ENCODE data around the gene ATP1A2.
"Not testable (repeated sequence)": the region's sequence is repeated elsewhere in the genome, so short reads cannot be mapped to it uniquely, and the experiment has no call there.

Gene ATP1A2

DNA sequence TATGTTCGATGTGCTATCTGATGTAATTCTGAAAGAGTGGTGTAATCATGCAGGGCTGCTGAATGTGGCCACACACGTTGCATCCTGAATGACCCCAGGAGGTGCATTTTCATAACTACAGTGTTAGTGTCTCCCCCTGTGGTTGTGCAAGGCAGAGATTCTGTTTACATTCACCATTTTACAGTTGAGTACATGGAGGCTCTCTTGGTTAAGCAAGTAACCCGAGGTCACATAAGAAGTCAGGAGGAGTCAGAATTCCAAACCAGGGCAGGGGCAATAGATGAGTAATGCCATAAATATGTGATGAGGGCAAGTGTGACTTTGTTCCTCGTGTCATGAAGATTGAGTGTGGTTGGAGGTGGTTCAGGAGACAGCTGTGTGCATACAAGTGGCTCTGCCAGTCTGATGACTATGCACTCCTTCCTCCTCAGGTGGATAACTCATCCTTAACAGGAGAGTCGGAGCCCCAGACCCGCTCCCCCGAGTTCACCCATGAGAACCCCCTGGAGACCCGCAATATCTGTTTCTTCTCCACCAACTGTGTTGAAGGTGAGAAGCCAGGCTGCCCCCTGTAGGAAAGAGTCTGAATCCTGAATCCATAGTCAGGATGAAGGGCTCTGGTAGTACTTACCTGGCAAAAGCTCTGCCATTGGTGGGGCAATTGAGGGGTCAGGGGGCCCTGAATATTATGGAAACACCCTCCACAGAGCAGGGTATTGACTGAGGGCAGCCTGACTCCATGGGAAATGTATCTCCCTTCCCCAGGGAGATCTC, 9.3 kb downstream of the ATP1A2 start:
- no peak for DNase-seq
- ATAC-seq: no peak

DNA sequence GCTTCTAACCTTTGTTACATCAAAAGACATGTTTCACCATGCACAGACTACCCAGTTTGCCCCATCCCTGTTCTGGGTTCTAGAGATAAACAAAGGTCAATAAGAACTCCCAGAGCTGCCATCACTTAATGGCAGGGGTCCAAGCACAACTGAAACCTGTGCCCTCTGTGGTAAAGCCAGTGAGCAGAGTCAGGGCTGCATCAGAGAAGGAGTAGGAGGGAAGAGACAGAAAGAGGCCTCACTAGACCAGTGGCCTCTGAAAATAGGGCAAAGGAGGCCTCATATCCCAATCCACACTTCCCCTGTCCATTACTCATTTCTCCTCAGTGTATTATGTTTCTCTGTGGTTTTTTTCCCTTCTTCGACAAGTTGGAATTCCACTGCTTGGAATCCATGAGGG, 10.2 kb downstream of the ATP1A2 start:
- DNase-seq: no peak
- peak; percentile 10 for ATAC-seq

DNA sequence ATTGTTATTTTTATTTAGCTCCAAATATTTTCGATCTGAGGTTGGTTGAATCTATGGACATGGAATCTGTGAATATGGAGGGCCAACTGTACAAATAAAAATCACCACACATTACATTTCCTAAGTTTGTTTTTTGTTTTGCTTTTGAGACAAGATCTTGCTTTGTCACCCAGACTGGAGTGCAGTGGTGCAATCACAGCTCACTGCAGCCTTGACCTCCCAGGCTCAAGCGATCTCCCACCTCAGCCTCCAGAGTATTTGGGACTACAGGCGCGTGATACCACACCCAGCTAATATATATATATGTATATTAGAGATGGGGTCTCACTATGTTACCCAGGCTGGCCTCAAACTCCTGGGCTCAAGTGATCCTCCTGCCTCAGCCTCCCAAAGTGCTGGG, 10.8 kb downstream of the ATP1A2 start:
- DNase-seq, ATAC-seq: not testable (repeated sequence)

DNA sequence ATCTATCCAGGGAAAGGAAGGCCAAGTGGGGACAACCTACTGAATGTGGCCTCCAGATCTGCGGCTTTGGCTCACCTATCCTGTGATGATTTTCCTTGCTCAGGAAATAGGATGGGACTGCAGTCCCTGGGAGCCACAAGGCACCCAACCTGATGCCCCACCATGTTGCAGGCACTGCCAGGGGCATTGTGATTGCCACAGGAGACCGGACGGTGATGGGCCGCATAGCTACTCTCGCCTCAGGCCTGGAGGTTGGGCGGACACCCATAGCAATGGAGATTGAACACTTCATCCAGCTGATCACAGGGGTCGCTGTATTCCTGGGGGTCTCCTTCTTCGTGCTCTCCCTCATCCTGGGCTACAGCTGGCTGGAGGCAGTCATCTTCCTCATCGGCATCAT, 11.8 kb downstream of the ATP1A2 start:
- ATAC-seq (no peak), DNase-seq (no peak)

DNA sequence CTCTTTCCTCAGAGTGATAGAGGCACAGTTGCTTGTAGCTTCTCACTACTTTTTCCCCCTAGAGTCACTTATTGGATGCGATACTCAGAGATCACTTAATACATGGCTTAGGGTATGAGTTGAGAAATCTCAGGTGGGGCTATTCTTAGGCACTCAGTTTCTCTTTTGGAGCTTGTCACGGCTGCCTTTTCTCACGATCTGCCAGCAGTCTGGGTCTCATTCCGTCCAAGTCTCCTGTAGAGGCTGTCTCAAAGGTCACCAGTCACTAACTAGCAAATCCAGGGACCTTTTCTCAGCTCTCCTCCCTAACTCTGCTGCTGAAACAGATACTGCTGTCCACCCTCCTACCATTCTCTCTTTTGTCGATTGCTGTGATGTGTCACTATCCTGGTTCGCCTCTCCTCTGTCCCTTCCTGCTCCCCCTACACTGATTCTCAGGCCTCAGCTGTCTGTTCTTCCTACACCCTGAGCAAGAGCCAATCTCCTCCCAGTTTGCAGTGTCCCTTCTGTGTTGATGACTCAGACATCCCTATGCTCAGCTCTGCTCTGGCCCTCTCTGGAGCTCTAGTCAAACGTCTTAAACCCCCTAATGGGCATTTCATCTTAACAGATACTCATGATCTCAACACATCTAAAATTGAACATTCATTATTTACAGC, 12.4 kb downstream of the ATP1A2 start:
- peak; percentile 7 for ATAC-seq
- no peak for DNase-seq

DNA sequence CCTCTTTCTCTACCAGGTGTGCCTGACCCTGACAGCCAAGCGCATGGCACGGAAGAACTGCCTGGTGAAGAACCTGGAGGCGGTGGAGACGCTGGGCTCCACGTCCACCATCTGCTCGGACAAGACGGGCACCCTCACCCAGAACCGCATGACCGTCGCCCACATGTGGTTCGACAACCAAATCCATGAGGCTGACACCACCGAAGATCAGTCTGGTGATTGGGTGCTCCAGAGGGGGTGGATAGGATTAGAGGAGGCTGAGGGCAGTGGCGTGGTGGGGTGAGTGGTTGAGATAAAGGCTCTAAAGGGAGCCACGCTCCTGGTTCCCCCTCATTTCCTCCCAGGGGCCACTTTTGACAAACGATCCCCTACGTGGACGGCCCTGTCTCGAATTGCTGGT, 13.1 kb downstream of the ATP1A2 start:
- ATAC-seq: no peak
- DNase-seq: no peak

DNA sequence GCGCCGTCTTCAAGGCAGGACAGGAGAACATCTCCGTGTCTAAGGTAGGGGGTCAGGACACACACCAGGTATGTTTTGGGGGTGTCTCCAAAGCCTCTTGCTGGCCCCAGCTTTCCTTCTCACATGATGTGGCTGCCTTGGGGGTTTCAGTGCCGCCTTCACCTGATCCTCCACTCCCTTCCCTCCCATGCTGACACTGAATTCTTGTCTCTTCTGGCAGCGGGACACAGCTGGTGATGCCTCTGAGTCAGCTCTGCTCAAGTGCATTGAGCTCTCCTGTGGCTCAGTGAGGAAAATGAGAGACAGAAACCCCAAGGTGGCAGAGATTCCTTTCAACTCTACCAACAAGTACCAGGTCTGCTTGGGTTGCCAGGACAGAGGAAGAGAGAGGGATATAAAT, 13.5 kb downstream of the ATP1A2 start:
- no peak for ATAC-seq

DNA sequence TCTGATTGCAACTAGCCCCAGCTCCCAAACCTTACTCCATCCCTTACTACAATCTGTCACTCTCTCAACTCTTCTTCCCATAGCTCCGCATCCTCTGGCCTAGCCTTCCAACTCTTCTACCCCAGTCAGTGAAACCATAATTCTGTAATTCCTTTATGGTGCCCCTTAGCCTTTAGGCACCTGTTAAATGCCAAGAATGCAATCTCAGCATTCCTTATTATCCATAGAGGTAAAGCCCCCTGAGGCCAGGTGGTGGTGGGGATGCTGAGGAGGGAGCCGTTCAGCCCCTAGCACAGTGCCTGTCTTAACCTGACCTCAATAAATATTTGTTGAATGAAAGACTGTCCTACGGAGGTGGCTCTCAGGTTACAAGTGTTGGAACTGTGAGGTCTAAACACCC, 14.0 kb downstream of the ATP1A2 start:
- no peak for ATAC-seq
- no peak for DNase-seq

More for the DNA sequence above, 13.5 kb downstream of the ATP1A2 start:
- DNase-seq: no peak

DNA sequence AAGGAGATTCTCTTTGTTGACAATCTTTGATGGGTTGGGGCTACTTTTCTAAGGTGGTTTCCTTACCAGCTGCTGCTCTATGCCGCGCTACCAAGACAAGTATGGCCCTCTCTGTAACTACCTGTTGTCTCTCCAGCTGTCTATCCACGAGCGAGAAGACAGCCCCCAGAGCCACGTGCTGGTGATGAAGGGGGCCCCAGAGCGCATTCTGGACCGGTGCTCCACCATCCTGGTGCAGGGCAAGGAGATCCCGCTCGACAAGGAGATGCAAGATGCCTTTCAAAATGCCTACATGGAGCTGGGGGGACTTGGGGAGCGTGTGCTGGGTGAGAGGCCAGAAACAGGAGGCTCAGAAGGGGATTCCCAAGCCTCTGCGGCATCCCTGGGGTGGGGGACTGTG, 14.4 kb downstream of the ATP1A2 start:
- DNase-seq (no peak), ATAC-seq (no peak)

DNA sequence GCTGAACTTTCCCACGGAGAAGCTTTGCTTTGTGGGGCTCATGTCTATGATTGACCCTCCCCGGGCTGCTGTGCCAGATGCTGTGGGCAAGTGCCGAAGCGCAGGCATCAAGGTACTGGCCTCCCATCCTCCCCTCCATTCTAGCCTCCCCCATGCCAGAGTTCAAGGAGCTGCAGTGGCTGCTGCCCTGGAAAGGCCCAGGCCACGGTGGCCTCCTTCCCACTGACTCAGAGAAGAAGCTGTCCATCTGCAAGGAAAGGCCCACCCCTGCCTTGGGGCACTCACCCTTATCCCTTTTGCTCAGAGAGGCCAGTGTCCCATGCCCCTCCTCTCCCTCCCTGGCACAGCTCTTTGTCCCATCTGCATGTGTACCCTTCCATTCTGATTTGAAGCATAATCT, 14.9 kb downstream of the ATP1A2 start:
- no peak for DNase-seq
- ATAC-seq: no peak

DNA sequence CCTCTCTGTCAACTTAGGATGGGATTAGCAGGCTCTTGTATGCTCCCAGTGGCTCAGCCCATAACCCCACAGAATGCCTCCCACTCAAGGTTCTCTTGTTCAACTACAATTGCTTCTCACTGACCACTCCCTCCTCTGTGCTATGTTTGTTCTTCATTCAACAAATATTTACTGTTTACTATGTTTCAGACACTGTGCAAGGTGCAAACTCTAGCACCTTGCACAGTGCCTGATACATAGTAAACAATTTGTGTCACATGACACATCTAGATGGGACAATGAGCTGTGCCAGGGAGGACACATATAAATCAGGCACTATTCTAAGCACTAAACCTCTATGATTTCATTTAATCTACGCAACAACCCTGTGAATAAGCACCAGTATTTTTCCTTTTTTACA, 15.4 kb downstream of the ATP1A2 start:
- DNase-seq (no peak), ATAC-seq (no peak)

DNA sequence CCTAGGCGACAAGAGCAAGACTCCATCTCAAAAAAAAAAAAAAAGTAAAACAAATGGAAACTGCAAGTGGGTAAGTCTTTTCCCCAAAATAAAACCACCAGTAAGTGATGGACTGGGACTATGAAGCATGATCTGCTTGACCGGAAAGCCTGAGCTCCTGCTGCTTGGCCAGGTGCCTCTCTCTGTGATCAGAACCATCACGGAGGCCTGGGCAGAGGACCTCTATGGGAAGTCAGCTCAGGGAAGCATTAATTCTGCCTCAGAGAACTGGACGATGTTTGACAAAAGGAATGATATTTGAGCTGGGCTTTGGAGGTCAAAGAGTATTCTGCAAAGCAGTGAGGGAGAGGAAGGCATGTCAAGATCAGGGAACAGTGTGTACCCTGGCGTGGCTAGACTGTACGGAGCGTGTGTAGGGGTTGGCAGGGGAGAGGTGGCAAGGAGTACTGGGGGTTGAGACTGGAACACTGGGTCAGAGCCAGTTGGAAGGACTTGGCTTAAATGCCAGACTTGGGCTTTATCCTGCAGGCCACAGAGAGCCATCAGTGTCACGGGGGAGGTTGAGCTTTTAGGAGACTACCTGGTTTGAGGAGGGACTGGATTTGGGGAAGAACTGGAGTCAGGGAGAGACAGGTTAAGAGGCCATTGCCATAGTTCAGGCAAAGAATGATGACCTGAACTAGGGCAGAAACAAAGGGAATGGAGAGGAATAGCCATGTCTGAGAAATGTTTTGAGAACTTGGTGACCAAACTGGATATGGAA, 16.4 kb downstream of the ATP1A2 start:
- DNase-seq (no peak), ATAC-seq (no peak)

DNA sequence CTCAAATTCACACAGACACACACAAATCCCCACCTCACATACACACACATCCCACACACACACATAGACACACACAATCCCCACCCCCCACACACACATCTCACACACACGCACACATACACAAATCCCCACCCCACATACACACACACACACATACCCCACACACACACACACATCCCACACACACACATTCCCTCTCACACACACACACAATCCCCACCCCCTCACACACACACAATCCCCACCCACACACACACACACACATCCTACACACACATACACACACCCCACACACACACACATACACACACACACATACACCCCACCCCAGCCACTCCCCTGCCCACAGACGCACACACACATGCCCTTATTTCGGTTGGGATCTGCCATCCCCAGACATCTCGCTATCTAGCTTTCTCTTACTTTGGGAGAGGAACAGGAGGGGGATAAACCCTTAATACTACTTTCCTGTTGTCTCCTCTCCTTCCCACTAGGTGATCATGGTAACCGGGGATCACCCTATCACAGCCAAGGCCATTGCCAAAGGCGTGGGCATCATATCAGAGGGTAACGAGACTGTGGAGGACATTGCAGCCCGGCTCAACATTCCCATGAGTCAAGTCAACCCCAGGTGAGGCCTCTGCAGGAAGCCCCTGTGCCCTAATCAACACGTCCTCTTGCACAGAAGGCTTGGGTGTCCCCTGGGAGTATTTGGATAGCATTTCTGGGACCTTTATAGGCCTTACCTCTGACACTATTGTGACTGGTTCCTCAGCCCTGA, 18.6 kb downstream of the ATP1A2 start:
- DNase-seq (no peak), ATAC-seq (no peak)

DNA sequence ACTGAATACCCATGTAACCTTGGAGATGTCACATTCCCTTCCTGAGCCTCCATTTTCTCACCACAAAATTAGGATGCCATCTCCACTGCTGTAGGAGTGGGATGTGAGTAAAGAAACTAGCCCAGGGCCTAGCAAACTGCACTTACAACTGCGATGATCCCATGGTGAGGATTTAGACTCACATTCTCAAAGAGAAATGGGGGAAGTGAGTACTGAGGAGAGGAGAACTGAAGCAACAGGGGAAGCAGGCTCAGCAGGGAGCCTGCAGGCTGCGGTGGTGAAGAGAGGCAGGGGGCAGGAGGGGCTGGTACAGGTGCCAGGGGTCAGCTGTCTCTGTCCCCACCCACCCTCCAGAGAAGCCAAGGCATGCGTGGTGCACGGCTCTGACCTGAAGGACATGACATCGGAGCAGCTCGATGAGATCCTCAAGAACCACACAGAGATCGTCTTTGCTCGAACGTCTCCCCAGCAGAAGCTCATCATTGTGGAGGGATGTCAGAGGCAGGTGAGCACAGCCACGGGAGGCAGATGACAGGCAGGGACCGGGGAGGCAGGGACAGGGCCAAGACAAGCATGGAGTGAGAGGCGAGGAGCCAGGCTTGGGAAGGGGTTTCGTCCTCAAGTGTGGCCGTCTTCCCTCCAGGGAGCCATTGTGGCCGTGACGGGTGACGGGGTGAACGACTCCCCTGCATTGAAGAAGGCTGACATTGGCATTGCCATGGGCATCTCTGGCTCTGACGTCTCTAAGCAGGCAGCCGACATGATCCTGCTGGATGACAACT, 19.4 kb downstream of the ATP1A2 start:
- ATAC-seq: no peak

DNA sequence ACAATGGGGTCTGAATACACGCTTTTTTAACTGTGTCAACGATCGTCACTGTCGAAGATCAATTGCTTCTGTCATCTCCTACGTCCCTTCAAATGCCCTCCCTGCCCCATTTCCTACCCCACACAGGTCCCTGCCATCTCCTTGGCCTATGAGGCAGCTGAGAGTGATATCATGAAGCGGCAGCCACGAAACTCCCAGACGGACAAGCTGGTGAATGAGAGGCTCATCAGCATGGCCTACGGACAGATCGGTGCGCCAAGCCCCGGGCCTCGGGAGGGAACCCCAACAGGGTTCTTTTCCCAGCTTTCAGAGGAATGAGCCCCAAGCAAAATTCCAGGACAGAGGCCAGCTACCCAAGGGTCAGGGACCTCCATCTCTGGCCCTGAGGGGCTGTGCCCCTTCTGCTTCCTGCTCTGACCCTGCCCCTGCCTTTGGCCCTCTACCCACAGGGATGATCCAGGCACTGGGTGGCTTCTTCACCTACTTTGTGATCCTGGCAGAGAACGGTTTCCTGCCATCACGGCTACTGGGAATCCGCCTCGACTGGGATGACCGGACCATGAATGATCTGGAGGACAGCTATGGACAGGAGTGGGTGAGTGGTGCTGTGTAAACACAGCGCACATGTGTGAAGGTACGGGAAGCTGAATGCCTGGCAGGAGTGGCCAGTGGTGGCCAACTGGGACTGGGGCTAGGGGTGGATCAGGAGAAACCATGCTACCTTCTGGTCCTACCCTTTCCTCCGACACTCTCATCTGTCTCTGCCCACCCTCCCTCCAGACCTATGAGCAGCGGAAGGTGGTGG, 20.8 kb downstream of the ATP1A2 start:
- ATAC-seq: no peak

More for the DNA sequence above, 19.4 kb downstream of the ATP1A2 start:
- DNase-seq: no peak

DNA sequence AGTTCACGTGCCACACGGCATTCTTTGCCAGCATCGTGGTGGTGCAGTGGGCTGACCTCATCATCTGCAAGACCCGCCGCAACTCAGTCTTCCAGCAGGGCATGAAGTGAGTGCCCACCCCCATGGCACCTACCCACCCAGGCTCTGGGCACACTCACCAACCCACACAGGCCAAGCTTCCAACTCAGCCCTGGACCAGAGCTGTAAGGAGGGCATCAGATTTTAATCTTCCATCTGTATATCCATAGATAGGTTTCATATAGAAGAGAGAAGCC, 21.3 kb downstream of the ATP1A2 start:
- DNase-seq (no peak), ATAC-seq (no peak)

More for the DNA sequence above, 20.8 kb downstream of the ATP1A2 start:
- DNase-seq: no peak

DNA sequence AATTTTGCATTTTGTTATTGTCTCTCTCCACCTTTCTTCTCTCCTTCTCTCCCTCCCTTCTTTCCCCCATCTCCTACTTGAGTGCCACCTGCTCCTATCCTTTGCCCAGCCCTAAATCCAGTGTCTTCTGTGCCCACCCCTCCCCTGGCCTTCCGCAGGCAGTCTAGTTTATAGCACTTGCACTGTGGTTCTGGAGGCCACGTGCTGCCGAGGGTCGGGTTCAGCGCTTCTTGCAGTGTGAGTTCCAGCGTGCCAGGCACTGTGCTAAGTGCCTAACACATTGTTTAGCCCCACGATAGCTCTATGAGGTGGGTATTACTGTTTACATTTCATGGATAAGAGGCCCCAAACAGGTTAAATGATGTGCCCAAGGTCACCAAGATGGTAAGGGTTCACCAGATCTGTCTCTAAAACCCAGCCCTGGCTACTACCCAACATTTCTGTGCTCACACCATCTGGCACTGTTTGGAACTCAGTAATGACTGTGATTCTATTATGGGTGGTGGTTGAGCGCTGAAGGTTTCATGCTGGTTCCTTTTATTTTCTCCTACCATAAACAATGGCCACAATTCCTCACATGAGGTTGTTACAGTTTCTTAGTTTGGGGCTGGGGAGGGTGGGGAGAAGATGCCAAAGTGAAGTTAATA, 21.8 kb downstream of the ATP1A2 start:
- DNase-seq (no peak), ATAC-seq (no peak)

DNA sequence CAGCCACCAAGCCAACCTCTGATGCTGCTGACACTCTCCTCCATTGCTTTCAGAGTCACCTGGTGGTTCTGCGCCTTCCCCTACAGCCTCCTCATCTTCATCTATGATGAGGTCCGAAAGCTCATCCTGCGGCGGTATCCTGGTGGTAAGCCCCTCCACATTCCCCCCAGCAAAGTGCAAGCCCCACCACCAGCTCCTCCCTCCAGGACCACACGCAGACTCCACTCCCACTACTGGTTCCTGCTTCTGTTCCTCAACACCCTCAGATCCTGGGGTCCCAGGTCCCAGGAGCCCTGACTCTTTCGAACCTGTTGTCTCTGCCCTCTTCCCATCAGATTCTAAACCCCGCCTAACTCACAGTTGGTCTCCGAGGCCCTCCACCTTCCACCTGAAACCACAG, 24.3 kb downstream of the ATP1A2 start:
- DNase-seq (no peak), ATAC-seq (no peak)

DNA sequence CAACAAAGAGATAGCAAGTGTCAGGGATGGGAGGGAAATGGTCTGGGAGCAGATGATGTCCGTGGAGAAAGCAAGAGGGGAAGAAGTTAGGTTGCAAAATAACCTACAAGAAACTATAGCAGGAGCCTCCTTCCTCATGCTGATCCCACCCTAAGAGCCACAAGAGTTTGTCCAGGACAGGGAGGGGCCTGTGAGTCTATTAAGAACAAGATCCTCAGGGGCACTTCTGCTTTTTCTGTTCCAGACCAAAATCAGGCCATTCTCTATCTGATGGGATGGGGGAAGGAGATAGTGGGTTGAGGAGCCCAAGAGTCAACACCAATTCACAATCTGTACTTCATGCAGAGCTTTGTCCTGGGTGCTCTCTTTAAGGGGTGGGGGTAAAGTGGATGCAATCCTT, 28.1 kb downstream of the ATP1A2 start:
- ATAC-seq (no peak), DNase-seq (no peak)

DNA sequence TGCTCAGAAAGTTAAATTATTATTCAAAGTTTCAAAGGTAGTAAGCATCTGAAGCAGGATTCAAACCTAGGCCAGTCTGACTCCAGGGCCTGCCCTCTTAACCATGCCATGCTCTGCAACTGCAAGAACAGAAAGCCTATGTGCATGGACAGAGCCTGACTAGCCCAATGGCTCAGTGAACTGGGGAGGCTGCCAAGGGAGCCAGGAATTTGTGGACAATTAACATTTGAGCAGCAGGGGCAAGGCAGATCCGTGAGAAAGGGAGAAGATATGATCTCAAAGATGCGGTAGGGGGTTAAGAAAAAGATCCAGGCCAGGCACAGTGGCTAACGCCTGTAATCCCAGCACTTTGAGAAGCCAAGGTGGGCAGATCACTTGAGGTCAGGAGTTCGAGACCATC, 29.4 kb downstream of the ATP1A2 start:
- ATAC-seq (no peak), DNase-seq (no peak)
